ENCODE measurements around the gene IMMT.

- TF ChIP-seq CTCF (conservative IDR thresholded peaks at IDR 0.05; ENCODE audit: low read depth, low read length) = no peak
- TF ChIP-seq EZH2phosphoT487 (IDR thresholded peaks at IDR 0.05; ENCODE audit: borderline replicate concordance, low read length) = no peak
Observed at GRCh38 chr2:86174445-86174844, 20.8 kb downstream of the IMMT start.

All from PC-3 (cell line).